ENCODE results near the gene SCAPER. TPM values are rescaled to one million over a fixed set of nuclear protein-coding genes. Genes with fewer than 3 reads are reported as not detected.
A peak's percentile ranks its signal among the peaks of the same experiment; 100 is the strongest.

Gene SCAPER
- 2.1 TPM for polyA plus RNA-seq (2013, experiment 1 of 2)
- polyA plus RNA-seq (2013, experiment 2 of 2): 2.5 TPM

- Histone ChIP-seq H3K23ac (ENCODE audit: low read length) (peak within 1 kb of the TSS; percentile 66), H4K8ac (ENCODE audit: low read depth, low read length) (no peak within 1 kb of the TSS), H2BK5ac (ENCODE audit: low read length) (peak within 1 kb of the TSS; percentile 85), H3K4me3 (ENCODE audit: low read length) (peak within 1 kb of the TSS; percentile 68), H3K4me2 (ENCODE audit: low read length) (peak within 1 kb of the TSS; percentile 91), H3K79me2 (ENCODE audit: control insufficient read depth, insufficient read depth, low read length) (no peaks in the 10 kb centered on the region), H3K27ac (ENCODE audit: low read depth, low read length) (peak within 1 kb of the TSS; percentile 35), H3K4ac (ENCODE audit: low read depth, low read length) (peak within 1 kb of the TSS; percentile 56), H3K4me1 (ENCODE audit: control insufficient read depth, low read depth, low read length) (peaks cover 3% of the 10 kb centered on the region), H2AK5ac (ENCODE audit: low read length) (no peak within 1 kb of the TSS), H4K5ac (ENCODE audit: low read length) (no peak within 1 kb of the TSS), H3K18ac (ENCODE audit: low read length) (peak within 1 kb of the TSS; percentile 44), H2BK120ac (ENCODE audit: low read depth, low read length) (peak within 1 kb of the TSS; percentile 40), H3K56ac (ENCODE audit: low read length) (peak within 1 kb of the TSS; percentile 95), H3K79me1 (ENCODE audit: low read length) (no peaks in the 10 kb centered on the region), H3K9ac (ENCODE audit: low read length) (peak within 1 kb of the TSS; percentile 78), H3K36me3 (ENCODE audit: control insufficient read depth, insufficient read depth, low read length) (no peaks in the 10 kb centered on the region), H2BK15ac (replicated peaks; ENCODE audit: low read depth) (no peak within 1 kb of the TSS), H3K27me3 (ENCODE audit: insufficient read depth, low read length, poor library complexity) (no peaks in the 10 kb centered on the region)
- DNase-seq: peak; percentile 95
- WGBS (ENCODE audit: extremely low coverage, insufficient coverage, low lambda C conversion rate): no CpG with 5 or more reads among the region's 78 CpGs
These were observed at the start of gene SCAPER for GRCh38 chr15:76905013-76905839. Gene SCAPER (minus strand): TSS chr15:76905340. CDS start chr15:76883817, 21,523 bp downstream.

- Histone ChIP-seq H3K27me3 (ENCODE audit: insufficient read depth, low read length, poor library complexity) (no peaks in the 10 kb centered on the region), H3K79me2 (ENCODE audit: control insufficient read depth, insufficient read depth, low read length) (no peaks in the 10 kb centered on the region), H3K18ac (ENCODE audit: low read length) (no peak overlapping the region), H4K5ac (ENCODE audit: low read length) (no peak overlapping the region), H2BK5ac (ENCODE audit: low read length) (no peak overlapping the region), H3K4me3 (ENCODE audit: low read length) (no peak overlapping the region), H3K23ac (ENCODE audit: low read length) (no peak overlapping the region), H3K36me3 (ENCODE audit: control insufficient read depth, insufficient read depth, low read length) (no peaks in the 10 kb centered on the region), H3K4me2 (ENCODE audit: low read length) (no peak overlapping the region), H3K27ac (ENCODE audit: low read depth, low read length) (no peak overlapping the region), H3K4me1 (ENCODE audit: control insufficient read depth, low read depth, low read length) (no peaks in the 10 kb centered on the region), H3K9ac (ENCODE audit: low read length) (no peak overlapping the region), H2BK120ac (ENCODE audit: low read depth, low read length) (no peak overlapping the region), H3K4ac (ENCODE audit: low read depth, low read length) (no peak overlapping the region), H3K79me1 (ENCODE audit: low read length) (no peaks in the 10 kb centered on the region), H3K56ac (ENCODE audit: low read length) (no peak overlapping the region), H2AK5ac (ENCODE audit: low read length) (no peak overlapping the region), H2BK15ac (replicated peaks; ENCODE audit: low read depth) (no peak overlapping the region), H4K8ac (ENCODE audit: low read depth, low read length) (no peak overlapping the region)
- no peak for DNase-seq
- no CpG with 5 or more reads among the region's 2 CpGs for WGBS (ENCODE audit: extremely low coverage, insufficient coverage, low lambda C conversion rate)
These were observed 49.6 kb upstream of the SCAPER start for GRCh38 chr15:76954744-76955143.

- Histone ChIP-seq H3K18ac (ENCODE audit: low read length) (no peak overlapping the region), H4K5ac (ENCODE audit: low read length) (no peak overlapping the region)
- no peak for DNase-seq
These were observed 48.8 kb upstream of the SCAPER start for GRCh38 chr15:76953913-76954312.

GRCh38 chr15:76951220-76951619, 46.1 kb upstream of the SCAPER start:
- H3K27ac ChIP-seq (ENCODE audit: low read depth, low read length): no peak overlapping the region
- no peak overlapping the region for H2BK15ac ChIP-seq (replicated peaks; ENCODE audit: low read depth)
- no peak overlapping the region for H3K4me2 ChIP-seq (ENCODE audit: low read length)
- no CpG with 5 or more reads among the region's 1 CpG for WGBS (ENCODE audit: extremely low coverage, insufficient coverage, low lambda C conversion rate)
- no peak overlapping the region for H3K4ac ChIP-seq (ENCODE audit: low read depth, low read length)
- no peak overlapping the region for H3K56ac ChIP-seq (ENCODE audit: low read length)
- no peaks in the 10 kb centered on the region for H3K27me3 ChIP-seq (ENCODE audit: insufficient read depth, low read length, poor library complexity)
- H3K79me1 ChIP-seq (ENCODE audit: low read length): no peaks in the 10 kb centered on the region
- no peak overlapping the region for H4K5ac ChIP-seq (ENCODE audit: low read length)
- no peaks in the 10 kb centered on the region for H3K79me2 ChIP-seq (ENCODE audit: control insufficient read depth, insufficient read depth, low read length)
- no peak overlapping the region for H3K23ac ChIP-seq (ENCODE audit: low read length)
- no peak for DNase-seq
- no peak overlapping the region for H3K18ac ChIP-seq (ENCODE audit: low read length)
- H3K4me3 ChIP-seq (ENCODE audit: low read length): no peak overlapping the region
- no peak overlapping the region for H3K9ac ChIP-seq (ENCODE audit: low read length)
- no peaks in the 10 kb centered on the region for H3K36me3 ChIP-seq (ENCODE audit: control insufficient read depth, insufficient read depth, low read length)
- H2BK120ac ChIP-seq (ENCODE audit: low read depth, low read length): no peak overlapping the region
- no peak overlapping the region for H4K8ac ChIP-seq (ENCODE audit: low read depth, low read length)
- H3K4me1 ChIP-seq (ENCODE audit: control insufficient read depth, low read depth, low read length): no peaks in the 10 kb centered on the region
- H2AK5ac ChIP-seq (ENCODE audit: low read length): no peak overlapping the region
- no peak overlapping the region for H2BK5ac ChIP-seq (ENCODE audit: low read length)

More at GRCh38 chr15:76953913-76954312, 48.8 kb upstream of the SCAPER start:
- Histone ChIP-seq H4K8ac (ENCODE audit: low read depth, low read length) (no peak overlapping the region), H3K27me3 (ENCODE audit: insufficient read depth, low read length, poor library complexity) (no peaks in the 10 kb centered on the region), H3K56ac (ENCODE audit: low read length) (no peak overlapping the region), H3K4me1 (ENCODE audit: control insufficient read depth, low read depth, low read length) (no peaks in the 10 kb centered on the region), H3K4me3 (ENCODE audit: low read length) (no peak overlapping the region), H2BK120ac (ENCODE audit: low read depth, low read length) (no peak overlapping the region), H3K79me1 (ENCODE audit: low read length) (no peaks in the 10 kb centered on the region), H2BK5ac (ENCODE audit: low read length) (no peak overlapping the region), H3K23ac (ENCODE audit: low read length) (no peak overlapping the region), H3K9ac (ENCODE audit: low read length) (no peak overlapping the region), H3K4ac (ENCODE audit: low read depth, low read length) (no peak overlapping the region), H3K79me2 (ENCODE audit: control insufficient read depth, insufficient read depth, low read length) (no peaks in the 10 kb centered on the region), H2AK5ac (ENCODE audit: low read length) (no peak overlapping the region), H3K36me3 (ENCODE audit: control insufficient read depth, insufficient read depth, low read length) (no peaks in the 10 kb centered on the region), H3K27ac (ENCODE audit: low read depth, low read length) (no peak overlapping the region), H3K4me2 (ENCODE audit: low read length) (no peak overlapping the region), H2BK15ac (replicated peaks; ENCODE audit: low read depth) (no peak overlapping the region)
- no CpG with 5 or more reads among the region's 3 CpGs for WGBS (ENCODE audit: extremely low coverage, insufficient coverage, low lambda C conversion rate)

GRCh38 chr15:76947454-76947853, 42.3 kb upstream of the SCAPER start:
- Histone ChIP-seq H3K4me3 (ENCODE audit: low read length) (no peak overlapping the region), H2BK120ac (ENCODE audit: low read depth, low read length) (no peak overlapping the region), H2BK5ac (ENCODE audit: low read length) (no peak overlapping the region), H3K4me2 (ENCODE audit: low read length) (no peak overlapping the region), H3K18ac (ENCODE audit: low read length) (no peak overlapping the region), H3K27me3 (ENCODE audit: insufficient read depth, low read length, poor library complexity) (no peaks in the 10 kb centered on the region), H3K79me1 (ENCODE audit: low read length) (peaks cover 2% of the 10 kb centered on the region), H3K9ac (ENCODE audit: low read length) (no peak overlapping the region), H2AK5ac (ENCODE audit: low read length) (no peak overlapping the region), H3K36me3 (ENCODE audit: control insufficient read depth, insufficient read depth, low read length) (peaks cover 2% of the 10 kb centered on the region), H3K56ac (ENCODE audit: low read length) (no peak overlapping the region), H4K8ac (ENCODE audit: low read depth, low read length) (no peak overlapping the region), H3K79me2 (ENCODE audit: control insufficient read depth, insufficient read depth, low read length) (no peaks in the 10 kb centered on the region), H2BK15ac (replicated peaks; ENCODE audit: low read depth) (no peak overlapping the region), H3K4ac (ENCODE audit: low read depth, low read length) (no peak overlapping the region), H3K4me1 (ENCODE audit: control insufficient read depth, low read depth, low read length) (no peaks in the 10 kb centered on the region), H4K5ac (ENCODE audit: low read length) (no peak overlapping the region), H3K27ac (ENCODE audit: low read depth, low read length) (no peak overlapping the region), H3K23ac (ENCODE audit: low read length) (no peak overlapping the region)
- DNase-seq: no peak
- no CpG with 5 or more reads among the region's 3 CpGs for WGBS (ENCODE audit: extremely low coverage, insufficient coverage, low lambda C conversion rate)

Data from mesendoderm (in vitro differentiated cells).